HG02588 (cell line): ENCODE results near the gene ZNF534.
"Not testable (repeated sequence)": the region's sequence is repeated elsewhere in the genome, so short reads cannot be mapped to it uniquely, and the experiment has no call there.

Experiments
- ATAC-seq: cut with Tn5 transposase; IDR thresholded peaks from one replicate; pipeline ENCODE4 v1.9.1; 2021; ENCODE audit warnings: mild to moderate bottlenecking, moderate library complexity; ENCODE audit not compliant: unreplicated experiment

ZNF534 gene

GRCh38 chr19:52494518-52494917 is 65.6 kb downstream of the ZNF534 start:
- no peak for ATAC-seq

GRCh38 chr19:52498571-52498970 is 69.6 kb downstream of the ZNF534 start:
- no peak for ATAC-seq

- not testable (repeated sequence) for ATAC-seq
Observed at GRCh38 chr19:52500474-52500873, 71.5 kb downstream of the ZNF534 start.

DNA sequence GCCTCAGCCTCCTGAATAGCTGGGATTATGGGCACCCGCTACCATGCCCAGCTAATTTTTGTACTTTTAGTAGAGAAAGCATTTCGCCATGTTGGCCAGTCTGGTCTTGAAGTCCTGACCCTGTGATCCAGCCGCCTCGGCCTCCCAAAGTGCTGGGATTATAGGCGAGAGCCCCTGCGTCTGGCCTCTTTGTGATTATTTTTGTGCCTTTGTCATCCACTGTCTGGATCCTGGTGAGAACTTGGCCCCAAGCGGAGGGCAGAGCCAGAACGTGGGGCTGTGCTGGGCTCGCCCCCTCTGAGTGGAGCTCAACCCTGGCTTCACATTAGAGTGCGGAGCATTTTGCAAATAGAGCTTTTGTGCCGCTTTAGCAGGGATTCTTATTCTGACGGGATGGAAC is 72.0 kb downstream of the ZNF534 start:
- not testable (repeated sequence) for ATAC-seq
